NT2/D1 (cell line): ENCODE results near the gene YAP1.

Experiments
- DNase-seq: peaks from one replicate; pipeline ENCODE4 v3.0.0-alpha.2; 2011; ENCODE audit warnings: low read depth, low spot score
- H3K27me3 ChIP-seq: 2 replicates; pipeline ENCODE4 v1.6.0; 2011; ENCODE audit warnings: mild to moderate bottlenecking; ENCODE audit not compliant: insufficient read length, insufficient read depth
- H3K36me3 ChIP-seq: 2 replicates; pipeline ENCODE4 v1.6.1; 2011; ENCODE audit warnings: mild to moderate bottlenecking, low read length, mixed read lengths; ENCODE audit not compliant: insufficient read depth, insufficient read length
- H3K4me1 ChIP-seq: 2 replicates; pipeline ENCODE4 v1.5.1; 2011; ENCODE audit not compliant: insufficient read depth, insufficient read length
- H3K4me3 ChIP-seq: 2 replicates; pipeline ENCODE4 v1.5.1; 2011; ENCODE audit warnings: low read depth; ENCODE audit not compliant: insufficient read length
- H3K9ac ChIP-seq: 2 replicates; pipeline ENCODE4 v1.6.0; 2011; ENCODE audit warnings: low read depth; ENCODE audit not compliant: insufficient read length
- H3K9me3 ChIP-seq: 2 replicates; pipeline ENCODE4 v1.5.1; 2011; ENCODE audit warnings: mild to moderate bottlenecking, low read length; ENCODE audit not compliant: insufficient read depth
- SUZ12 ChIP-seq: IDR thresholded peaks from 2 replicates; pipeline ENCODE4 v1.6.1; 2011; ENCODE audit not compliant: insufficient read length, insufficient read depth; ENCODE audit errors: extremely low read depth
- YY1 ChIP-seq: IDR thresholded peaks from 2 replicates; pipeline ENCODE4 v1.6.1; 2011; ENCODE audit not compliant: insufficient read length, insufficient read depth
- ZNF274 ChIP-seq: IDR thresholded peaks from 2 replicates; pipeline ENCODE4 v1.6.1; 2011; ENCODE audit warnings: mild to moderate bottlenecking, low read depth, low read length

Gene YAP1

DNA sequence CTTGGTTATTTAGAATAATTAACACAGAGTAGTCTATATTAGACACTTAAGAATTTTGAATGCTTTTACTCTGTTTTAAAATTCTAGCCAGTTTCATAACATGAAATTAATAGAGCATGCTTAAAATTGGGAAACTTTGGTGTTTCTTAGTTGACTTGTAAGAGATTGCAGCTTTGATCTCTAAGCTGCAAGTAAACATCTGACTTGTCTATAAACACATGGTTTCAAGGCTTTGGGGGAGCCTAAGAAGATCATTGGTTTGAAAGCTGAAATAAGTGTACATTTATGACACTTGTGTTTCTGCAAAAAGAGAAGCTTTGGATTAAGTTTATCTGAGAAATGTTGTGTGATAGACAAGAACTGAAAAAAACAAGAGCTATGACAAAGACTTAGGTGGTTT is 37.8 kb downstream of the YAP1 start:
- H3K9ac ChIP-seq, result no peak overlapping the region
- H3K4me3 ChIP-seq, result no peak overlapping the region
- H3K4me1 ChIP-seq, result no peaks in the 10 kb centered on the region
- DNase-seq, result no peak
- no peaks in the 10 kb centered on the region for H3K9me3 ChIP-seq
- no peaks in the 10 kb centered on the region for H3K27me3 ChIP-seq
- peaks cover 1% of the 10 kb centered on the region for H3K36me3 ChIP-seq
- TF ChIP-seq SUZ12, result no peak
- no peak for TF ChIP-seq YY1
- TF ChIP-seq ZNF274, result no peak

DNA sequence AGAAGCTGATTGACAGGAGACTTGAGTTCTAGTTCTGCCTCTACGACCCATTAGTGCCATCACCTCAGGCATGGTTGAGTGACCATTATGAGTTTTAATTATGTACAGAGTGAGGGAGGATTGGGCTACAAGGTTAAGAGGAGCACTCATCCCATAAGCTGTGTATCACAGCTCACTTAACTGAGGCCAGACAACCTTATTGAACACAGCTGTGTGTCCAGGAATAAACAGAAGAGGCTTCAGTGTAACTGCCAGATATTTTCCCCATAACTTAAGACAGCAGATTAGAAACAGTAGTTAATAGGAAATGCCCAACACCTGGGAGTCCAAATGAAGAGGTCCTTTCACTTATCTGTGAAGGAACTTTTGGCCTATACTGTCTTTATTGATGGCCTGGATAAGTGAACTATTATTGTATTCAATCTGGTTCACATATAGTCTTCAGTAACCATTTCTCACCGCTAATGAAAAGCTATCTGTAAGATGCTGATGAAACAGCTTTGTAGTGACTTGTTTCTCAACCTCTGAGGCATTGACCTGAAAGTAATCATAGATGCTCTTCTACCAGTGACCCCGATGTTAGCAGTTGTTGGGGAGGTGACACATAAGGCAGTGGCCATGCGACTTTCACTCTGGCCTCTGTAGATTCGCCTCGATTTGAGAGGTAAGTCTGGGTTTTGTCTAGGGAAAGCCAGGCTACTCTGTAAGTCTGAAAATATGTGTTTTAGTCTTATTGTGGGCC is 41.7 kb downstream of the YAP1 start:
- H3K9me3 ChIP-seq, result no peaks in the 10 kb centered on the region
- no peaks in the 10 kb centered on the region for H3K27me3 ChIP-seq
- DNase-seq, result no peak
- no peaks in the 10 kb centered on the region for H3K4me1 ChIP-seq
- no peak overlapping the region for H3K4me3 ChIP-seq
- no peaks in the 10 kb centered on the region for H3K36me3 ChIP-seq
- H3K9ac ChIP-seq, result no peak overlapping the region
- TF ChIP-seq SUZ12 (no peak), YY1 (no peak)

DNA sequence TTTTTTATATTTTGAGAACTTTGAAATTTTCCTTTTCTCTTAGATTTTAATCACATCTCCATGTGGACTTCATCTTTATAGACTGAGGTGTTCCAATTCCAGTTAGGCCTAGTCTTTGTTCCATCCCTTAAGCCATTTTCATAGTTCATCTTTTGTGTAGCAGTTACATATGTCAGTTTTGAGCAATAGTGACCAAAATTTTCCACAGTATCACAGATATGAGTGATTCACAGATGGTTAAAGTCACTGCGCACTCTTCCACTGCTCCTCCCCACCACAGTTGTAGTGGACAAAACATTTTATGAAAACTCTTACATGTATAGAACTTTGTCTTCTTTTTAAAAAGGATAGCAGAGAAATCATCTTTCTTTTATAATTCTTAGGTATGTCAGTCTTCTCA is 42.8 kb downstream of the YAP1 start:
- H3K4me1 ChIP-seq, result no peaks in the 10 kb centered on the region
- no peak overlapping the region for H3K4me3 ChIP-seq
- TF ChIP-seq ZNF274 (no peak), YY1 (no peak), SUZ12 (no peak)
- H3K9ac ChIP-seq, result no peak overlapping the region
- no peaks in the 10 kb centered on the region for H3K36me3 ChIP-seq
- no peak for DNase-seq
- H3K27me3 ChIP-seq, result no peaks in the 10 kb centered on the region
- H3K9me3 ChIP-seq, result no peaks in the 10 kb centered on the region

DNA sequence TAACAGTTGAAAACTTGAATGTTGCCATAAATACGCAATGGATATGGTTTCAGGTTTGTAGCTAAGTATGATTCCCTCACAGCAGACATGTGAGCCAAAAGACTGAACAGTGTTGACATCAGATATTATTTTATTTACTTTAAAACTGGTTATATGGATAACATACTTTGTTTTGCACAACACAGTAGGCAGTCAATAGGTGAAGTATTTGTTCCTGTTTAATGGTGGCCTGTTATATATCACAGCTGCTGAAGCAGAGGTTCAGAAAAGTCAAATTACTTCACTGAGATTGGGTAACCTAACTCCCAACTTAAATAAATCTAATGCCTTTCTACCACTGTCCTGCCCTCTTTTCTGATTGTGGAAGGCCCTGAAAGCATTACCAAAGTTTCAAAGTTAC is 44.6 kb downstream of the YAP1 start:
- no peaks in the 10 kb centered on the region for H3K4me1 ChIP-seq
- no peak overlapping the region for H3K9ac ChIP-seq
- H3K36me3 ChIP-seq, result no peaks in the 10 kb centered on the region
- no peak overlapping the region for H3K4me3 ChIP-seq
- H3K9me3 ChIP-seq, result no peaks in the 10 kb centered on the region
- H3K27me3 ChIP-seq, result no peaks in the 10 kb centered on the region
- TF ChIP-seq SUZ12 (no peak), ZNF274 (no peak), YY1 (no peak)
- DNase-seq, result no peak

DNA sequence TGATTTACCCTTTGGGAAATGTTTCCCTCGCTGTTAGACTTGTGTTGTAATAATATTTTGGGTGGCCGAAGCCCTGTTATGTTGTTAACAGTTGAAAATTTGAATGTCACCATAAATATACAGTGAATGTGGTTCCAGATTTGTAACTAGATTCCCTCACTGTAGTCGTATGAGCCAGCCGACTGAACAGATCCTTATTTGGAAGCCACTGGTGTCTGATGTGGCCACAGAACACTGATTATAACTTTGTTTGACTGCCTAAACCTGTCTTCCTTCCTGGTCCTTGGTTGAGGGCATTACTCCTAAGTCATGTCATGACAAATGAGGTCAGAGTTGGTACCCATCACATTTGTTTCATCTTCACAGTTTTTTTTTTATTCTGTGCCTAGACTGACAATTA is 45.4 kb downstream of the YAP1 start:
- Histone ChIP-seq H3K4me1 (no peaks in the 10 kb centered on the region), H3K9me3 (no peaks in the 10 kb centered on the region), H3K9ac (no peak overlapping the region), H3K27me3 (no peaks in the 10 kb centered on the region), H3K4me3 (no peak overlapping the region), H3K36me3 (no peaks in the 10 kb centered on the region)
- no peak for DNase-seq
- TF ChIP-seq ZNF274 (no peak), SUZ12 (no peak), YY1 (no peak)

DNA sequence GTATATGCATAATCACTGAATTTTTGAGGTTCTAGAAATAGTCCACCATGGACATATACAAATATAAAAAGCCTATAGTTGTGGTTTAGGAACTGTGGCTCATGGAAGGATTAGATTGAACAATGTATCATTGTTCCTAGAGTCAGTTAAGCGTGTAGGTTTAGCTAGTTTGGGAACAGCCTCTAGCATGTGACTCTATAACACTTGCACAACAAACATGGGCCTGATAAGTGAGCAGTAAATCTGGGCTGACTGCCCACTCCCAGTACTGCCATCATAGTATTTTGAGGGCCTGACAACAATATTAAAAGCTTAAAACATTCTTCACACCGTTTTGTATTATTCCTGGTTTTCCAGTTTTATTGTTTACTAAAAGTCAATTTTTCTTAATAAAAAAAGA is 47.0 kb downstream of the YAP1 start:
- H3K9me3 ChIP-seq, result no peaks in the 10 kb centered on the region
- TF ChIP-seq ZNF274 (no peak), YY1 (no peak), SUZ12 (no peak)
- H3K36me3 ChIP-seq, result no peaks in the 10 kb centered on the region
- no peak for DNase-seq
- no peak overlapping the region for H3K9ac ChIP-seq
- H3K4me1 ChIP-seq, result no peaks in the 10 kb centered on the region
- H3K27me3 ChIP-seq, result no peaks in the 10 kb centered on the region
- H3K4me3 ChIP-seq, result no peak overlapping the region

DNA sequence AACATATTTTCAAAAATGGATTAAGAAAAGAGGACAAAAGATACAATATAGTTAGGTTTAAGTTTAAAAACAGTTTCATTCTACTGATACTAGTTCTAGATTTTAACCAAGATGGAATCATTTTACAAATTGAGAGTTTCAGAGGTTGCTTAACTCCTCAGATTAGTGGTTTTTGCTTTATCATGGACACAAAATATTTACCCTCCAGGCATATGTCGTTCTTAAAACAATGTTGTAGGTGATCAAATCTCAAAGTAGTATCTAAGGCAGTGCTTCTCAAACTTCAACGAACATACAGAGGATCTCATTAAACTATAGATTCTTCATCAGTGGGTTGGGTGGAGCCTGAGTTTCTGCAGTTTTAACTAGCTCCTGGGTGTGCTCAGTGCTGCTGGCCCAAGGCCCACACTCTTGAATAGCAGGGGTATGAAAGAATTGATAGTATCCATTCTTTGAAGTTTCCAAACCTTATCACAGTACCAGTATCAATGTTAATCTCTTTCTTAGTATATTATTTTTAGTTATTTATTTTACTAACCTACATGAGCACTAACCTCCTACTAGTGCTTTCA is 48.0 kb downstream of the YAP1 start:
- Histone ChIP-seq H3K27me3 (no peaks in the 10 kb centered on the region), H3K9me3 (no peaks in the 10 kb centered on the region), H3K4me1 (no peaks in the 10 kb centered on the region), H3K4me3 (no peak overlapping the region), H3K36me3 (peaks cover 9% of the 10 kb centered on the region), H3K9ac (no peak overlapping the region)
- TF ChIP-seq SUZ12 (no peak), ZNF274 (no peak), YY1 (no peak)
- no peak for DNase-seq
